ENCODE results near the gene TMEM212.
A peak's percentile ranks its signal among the peaks of the same experiment; 100 is the strongest.
"Not testable (repeated sequence)": the region's sequence is repeated elsewhere in the genome, so short reads cannot be mapped to it uniquely, and the experiment has no call there.

TMEM212 gene

GRCh38 chr3:171813278-171813896 is 29.8 kb upstream of the TMEM212 start:
- no peak for DNase-seq (ENCODE audit: low spot score)

DNA sequence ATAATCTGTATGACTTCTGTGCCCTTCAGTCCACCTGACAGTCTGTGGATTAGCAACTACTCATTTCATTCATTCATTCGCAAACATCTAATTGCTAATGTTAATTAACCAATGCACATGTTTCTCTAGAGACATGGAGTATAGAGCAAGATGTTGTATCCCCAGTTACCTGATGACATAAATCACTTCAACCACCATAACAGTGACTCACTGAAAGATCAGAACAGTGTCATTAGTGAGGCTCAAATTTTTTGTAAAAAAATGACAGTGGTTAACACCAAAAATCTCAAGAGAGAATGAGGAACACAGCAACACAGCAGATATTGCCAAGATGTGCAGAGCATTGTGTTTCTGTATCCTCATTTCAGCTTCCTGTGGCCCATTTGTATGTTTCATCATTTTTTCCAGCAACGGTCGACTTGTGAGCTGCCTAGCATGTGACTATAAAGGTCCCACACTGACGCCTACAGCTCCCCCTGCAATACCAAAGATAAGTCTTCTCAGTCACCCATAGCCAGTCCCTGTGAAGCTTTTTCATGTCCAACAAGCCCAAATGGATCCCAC is 29.2 kb upstream of the TMEM212 start:
- DNase-seq (ENCODE audit: low spot score), result peak; percentile 73

DNA sequence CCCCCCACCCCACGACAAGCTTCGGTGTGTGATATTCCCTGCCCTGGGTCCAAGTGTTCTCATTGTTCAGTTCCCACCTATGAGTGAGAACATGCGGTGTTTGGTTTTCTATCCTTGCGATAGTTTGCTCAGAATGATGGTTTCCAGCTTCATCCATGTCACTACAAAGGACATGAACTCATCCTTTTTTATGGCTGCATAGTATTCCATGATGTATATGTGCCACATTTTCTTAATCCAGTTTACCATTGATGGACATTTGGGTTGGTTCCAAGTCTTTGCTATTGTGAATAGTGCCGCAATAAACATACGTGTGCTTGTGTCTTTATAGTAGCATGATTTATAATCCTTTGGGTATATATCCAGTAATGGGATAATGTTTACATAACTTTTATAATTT is 28.5 kb upstream of the TMEM212 start:
- DNase-seq (ENCODE audit: low spot score), result not testable (repeated sequence)

- no peak for DNase-seq (ENCODE audit: low spot score)
Measured at GRCh38 chr3:171815973-171816595, 27.1 kb upstream of the TMEM212 start.

DNA sequence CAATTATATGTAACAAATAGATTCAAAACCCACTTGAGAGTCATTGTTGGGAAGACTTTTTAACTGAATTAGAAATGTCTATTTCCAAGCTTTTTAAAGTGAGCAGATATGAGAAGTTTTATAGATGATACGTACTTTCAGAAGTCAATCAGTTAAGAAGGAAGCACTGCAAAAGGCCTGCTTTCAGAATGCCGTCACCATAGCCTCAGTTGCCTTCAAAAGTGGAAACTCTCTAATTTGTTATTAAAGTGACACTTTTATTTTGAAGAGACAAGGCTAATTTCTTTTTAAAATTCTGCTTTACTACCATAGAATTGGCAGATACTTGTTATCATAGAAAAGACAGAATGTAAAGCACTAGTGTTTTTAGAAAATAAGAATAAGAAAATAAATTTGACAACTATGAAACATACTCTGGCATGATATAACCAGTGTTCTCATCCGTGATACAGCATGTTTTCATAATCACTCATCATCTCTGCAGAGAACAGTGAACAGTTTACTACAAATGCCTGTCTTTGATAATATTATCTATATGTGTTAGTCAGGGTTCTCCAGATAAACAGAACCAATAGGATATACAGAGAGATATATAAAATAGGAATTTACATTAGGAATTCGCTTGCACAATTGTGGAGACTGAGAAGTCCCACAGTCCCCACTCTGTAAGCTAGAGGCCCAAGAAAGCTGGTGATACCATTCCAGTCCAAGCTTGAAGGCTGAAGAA is 25.9 kb upstream of the TMEM212 start:
- DNase-seq (ENCODE audit: low spot score), result no peak

GRCh38 chr3:171821044-171821443 is 22.1 kb upstream of the TMEM212 start:
- no peak for DNase-seq (ENCODE audit: low spot score)

DNA sequence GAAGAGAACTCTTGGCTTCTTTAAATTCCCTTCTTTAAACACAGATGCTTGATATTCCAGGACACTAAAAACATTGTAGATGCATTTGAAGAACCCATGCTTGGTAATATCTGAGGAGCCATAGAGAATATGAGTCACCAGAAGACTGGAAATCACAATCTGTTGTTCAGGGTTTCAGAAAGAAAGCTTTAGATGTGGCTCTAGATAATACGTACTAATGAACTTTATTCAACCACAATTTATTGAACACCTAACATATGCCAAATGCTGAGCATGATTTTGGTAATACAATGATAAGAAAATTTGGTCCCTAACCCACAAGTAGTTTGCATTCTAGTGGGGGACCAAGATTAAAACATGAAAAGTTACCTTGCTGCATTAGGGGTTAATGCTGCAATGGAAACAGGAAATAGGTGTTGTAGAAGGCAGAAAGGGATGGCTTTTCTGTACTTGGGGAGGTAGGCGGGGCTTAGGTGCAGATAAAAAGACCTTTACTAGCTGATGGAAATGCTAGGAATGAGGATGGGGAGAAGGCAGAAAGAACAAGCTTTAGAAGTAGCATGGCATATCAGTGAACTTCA is 21.3 kb upstream of the TMEM212 start:
- DNase-seq (ENCODE audit: low spot score), result no peak

DNA sequence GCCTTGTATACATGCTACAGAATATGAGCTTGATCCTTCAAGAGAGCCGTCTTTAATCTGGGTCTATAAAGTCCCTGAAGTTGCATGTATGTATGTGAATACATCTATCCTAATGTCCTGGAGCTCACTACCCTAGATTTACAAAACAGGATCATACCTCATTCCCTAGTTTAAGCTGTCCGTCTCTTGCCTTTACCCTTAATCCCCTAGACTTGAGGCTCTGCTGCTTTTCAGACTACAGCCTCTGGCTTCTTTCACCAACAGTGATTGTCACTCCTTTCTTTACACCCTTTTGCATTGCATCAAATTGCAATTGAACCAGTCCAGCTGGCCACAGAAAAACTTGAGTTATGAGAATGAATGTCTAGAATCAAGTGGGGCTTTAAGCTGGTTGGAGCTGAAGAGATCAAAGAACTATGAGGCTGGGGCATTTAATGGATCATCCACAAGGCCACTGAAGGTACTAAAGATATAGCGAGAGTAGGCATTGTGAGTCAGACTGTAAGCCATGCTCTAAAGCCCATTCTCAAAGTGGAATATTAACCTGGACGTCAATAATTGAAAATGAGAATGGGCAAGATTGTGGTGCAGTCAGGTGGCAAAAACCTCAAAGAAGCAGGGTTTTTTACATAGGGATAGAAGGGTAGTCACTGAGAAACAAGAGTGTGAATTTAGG is 20.6 kb upstream of the TMEM212 start:
- DNase-seq (ENCODE audit: low spot score), result no peak

DNA sequence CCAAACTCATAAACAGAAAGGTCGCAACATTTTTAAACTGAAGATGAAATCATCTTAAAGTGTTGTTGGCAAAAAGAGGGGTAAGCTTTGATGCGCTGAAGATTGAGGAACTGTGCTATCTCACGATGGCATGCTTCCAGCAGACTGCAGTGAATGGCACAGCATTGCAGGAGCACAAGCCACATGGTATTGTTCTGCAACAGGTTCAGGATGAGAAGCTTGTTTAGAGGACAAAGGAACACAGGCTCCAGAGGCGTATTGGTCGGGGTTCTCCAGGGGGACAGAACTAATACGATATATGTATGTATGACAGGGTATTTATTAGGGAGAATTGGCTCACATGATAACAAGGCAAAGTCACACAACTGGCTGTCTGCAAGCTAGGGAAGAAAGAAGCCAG is 19.0 kb upstream of the TMEM212 start:
- no peak for DNase-seq (ENCODE audit: low spot score)

- DNase-seq (ENCODE audit: low spot score), result no peak
Measured at GRCh38 chr3:171824824-171825221, 18.3 kb upstream of the TMEM212 start.

DNA sequence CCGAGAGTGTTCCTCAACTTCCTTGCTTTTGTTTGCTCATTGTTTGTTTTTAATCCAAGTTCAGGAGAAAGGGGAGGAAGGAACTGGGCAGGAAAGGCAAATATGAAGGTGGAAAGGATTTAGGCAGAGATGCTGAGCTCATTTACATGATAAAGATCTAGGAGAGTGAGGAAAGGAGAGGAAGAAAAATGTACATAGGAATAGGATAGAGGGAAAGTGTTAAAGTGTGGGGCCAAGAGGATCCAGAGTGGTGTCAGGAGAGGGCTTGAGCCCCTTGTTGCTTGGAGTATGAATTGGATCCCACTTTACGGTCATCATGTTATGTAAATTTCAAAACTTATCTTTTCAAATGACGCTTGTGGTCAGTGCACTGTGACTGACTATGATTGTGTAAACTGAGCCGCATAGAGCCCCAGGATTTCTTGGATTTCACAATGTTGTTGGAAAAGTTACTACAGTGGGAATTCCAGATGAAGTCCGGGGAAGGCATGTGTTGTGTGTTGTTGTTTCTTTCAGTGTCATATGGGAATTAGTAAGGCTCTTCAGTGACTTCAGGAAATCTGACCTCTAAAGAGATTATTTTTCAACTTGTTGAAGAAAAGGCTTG is 17.8 kb upstream of the TMEM212 start:
- no peak for DNase-seq (ENCODE audit: low spot score)

DNA sequence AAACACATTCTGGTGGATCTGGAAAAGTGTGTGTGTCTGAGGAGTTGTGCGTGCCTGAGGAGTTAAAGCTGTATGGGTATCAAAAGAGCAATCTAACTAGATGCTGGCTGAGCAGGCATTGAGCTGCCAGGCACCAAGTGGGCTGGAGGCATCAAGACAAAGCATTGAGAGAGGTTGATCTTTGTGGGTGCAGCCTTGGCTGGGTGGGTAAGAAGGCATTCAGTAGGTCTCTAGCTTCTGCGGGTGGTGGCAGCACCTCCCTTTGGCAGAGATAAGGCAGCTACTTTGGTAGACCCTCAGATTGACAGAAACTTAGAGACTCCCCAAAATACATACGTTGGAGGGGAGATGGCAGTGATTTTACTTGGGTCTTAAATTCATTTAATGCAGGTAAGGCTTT is 15.8 kb upstream of the TMEM212 start:
- DNase-seq (ENCODE audit: low spot score), result no peak

DNA sequence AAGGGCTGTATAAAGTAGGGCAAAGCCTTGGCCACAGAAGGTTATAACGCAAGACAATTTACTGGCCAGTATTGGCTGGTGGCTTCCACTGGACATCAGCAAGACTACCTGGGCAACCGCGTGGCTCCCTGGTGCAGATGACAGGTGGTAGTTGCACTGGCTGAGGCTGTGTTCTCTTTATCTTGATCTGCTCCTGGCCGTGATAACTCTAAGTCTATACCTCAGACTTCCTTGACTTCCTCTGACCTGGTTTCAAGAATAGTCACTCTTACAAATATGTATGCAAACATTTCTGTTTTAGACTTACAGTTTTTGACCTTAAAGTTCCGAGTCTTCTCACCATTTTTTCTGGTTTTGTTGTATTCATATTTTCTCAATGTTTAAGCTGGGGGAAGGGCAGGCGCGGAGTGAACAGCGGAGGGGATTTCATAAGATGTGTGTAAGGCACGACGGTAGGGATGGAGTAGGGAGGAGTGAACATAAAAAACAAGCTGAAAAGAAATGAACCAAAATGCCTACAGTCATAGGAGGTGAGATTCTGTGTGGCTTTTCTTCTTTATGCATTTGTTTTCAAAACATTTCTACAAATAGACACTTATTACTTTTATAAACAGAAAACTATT is 15.2 kb upstream of the TMEM212 start:
- no peak for DNase-seq (ENCODE audit: low spot score)

- DNase-seq (ENCODE audit: low spot score), result no peak
Measured at GRCh38 chr3:171828902-171829770, 14.0 kb upstream of the TMEM212 start.

GRCh38 chr3:171829841-171830517 is 13.2 kb upstream of the TMEM212 start:
- no peak for DNase-seq (ENCODE audit: low spot score)

DNA sequence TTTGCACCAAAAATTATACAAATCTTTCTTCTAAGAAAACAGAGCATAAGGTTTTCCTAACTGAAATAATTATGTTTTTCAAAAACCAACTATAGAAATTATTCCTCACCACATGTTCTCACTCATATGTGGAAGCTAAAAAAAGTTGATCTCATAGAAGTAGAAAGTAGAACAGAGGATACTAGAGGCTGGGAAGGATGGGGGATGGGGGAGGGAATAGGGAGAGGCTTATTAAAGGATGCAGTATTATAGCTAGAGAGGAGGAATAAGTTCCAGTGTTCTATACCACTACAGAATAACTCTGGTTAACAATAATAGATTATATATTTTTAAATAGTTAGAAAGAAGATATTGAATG is 12.7 kb upstream of the TMEM212 start:
- DNase-seq (ENCODE audit: low spot score), result no peak

GRCh38 chr3:171831936-171832335 is 11.2 kb upstream of the TMEM212 start:
- DNase-seq (ENCODE audit: low spot score), result no peak

- no peak for DNase-seq (ENCODE audit: low spot score)
Measured at GRCh38 chr3:171832989-171833388, 10.2 kb upstream of the TMEM212 start.

GRCh38 chr3:171833789-171834460 is 9.2 kb upstream of the TMEM212 start:
- no peak for DNase-seq (ENCODE audit: low spot score)
